HepG2 (cell line): Measurements from ENCODE around the gene GPR107. TPM values are rescaled to one million over a fixed set of nuclear protein-coding genes. Genes with fewer than 3 reads are reported as not detected.
A peak's percentile ranks its signal among the peaks of the same experiment; 100 is the strongest.

Experiments used
- BRF2 ChIP-seq: sonication (generic); formaldehyde crosslinking; IDR thresholded peaks from 2 replicates; pipeline ENCODE4 v1.8.1; 2022; ENCODE audit warnings: mild to moderate bottlenecking, missing genetic modification reagents
- CBX2 ChIP-seq, 2 experiments: fragments of 200-600 bp in 1 of 2; sonication (generic); formaldehyde crosslinking in 1 of 2; IDR thresholded peaks; 2 replicates each; pipeline versions ENCODE4 v1.7.0 to v1.8.1; 2018 to 2022; ENCODE audit warnings: low read depth in 2 of 2, low read length in 1 of 2, mild to moderate bottlenecking in 1 of 2, missing genetic modification reagents in 1 of 2
- DZIP1 ChIP-seq: sonication (generic); formaldehyde crosslinking; IDR thresholded peaks from 2 replicates; pipeline ENCODE4 v1.5.0; 2020; ENCODE audit warnings: mild to moderate bottlenecking, missing genetic modification reagents
- FLYWCH1 ChIP-seq: sonication (generic); formaldehyde crosslinking; IDR thresholded peaks from 2 replicates; pipeline ENCODE4 v1.8.1; 2023; ENCODE audit warnings: mild to moderate bottlenecking, missing genetic modification reagents
- KDM2A ChIP-seq: sonication (generic); formaldehyde crosslinking; IDR thresholded peaks from 2 replicates; pipeline ENCODE4 v1.4.0; 2020; ENCODE audit warnings: low read depth, missing genetic modification reagents, borderline replicate concordance
- MTA1 ChIP-seq: sonication (generic); formaldehyde crosslinking; IDR thresholded peaks from 2 replicates; pipeline ENCODE4 v1.4.0; 2020; ENCODE audit warnings: missing genetic modification reagents, mild to moderate bottlenecking, borderline replicate concordance
- PAXIP1 ChIP-seq: sonication (generic); formaldehyde crosslinking; conservative IDR thresholded peaks from 2 replicates; pipeline ENCODE4 v1.4.0; 2020; ENCODE audit warnings: mild to moderate bottlenecking, missing genetic modification reagents, moderate library complexity
- POLR2A ChIP-seq, 2 experiments: IDR thresholded peaks; 2 replicates each; pipeline ENCODE4 v1.6.1; 2011; ENCODE audit warnings: low read depth in 2 of 2, low read length in 2 of 2, mild to moderate bottlenecking in 1 of 2, moderate library complexity in 1 of 2; ENCODE audit not compliant: insufficient read depth in 1 of 2
- SATB2 ChIP-seq: sonication (generic); formaldehyde crosslinking; IDR thresholded peaks from 2 replicates; pipeline ENCODE4 v1.5.0; 2020; ENCODE audit warnings: missing genetic modification reagents
- SP2 ChIP-seq: sonication (generic); formaldehyde crosslinking; IDR thresholded peaks from 2 replicates; pipeline ENCODE4 v1.5.1; 2020; ENCODE audit warnings: mild to moderate bottlenecking, missing genetic modification reagents
- YEATS4 ChIP-seq: sonication (generic); formaldehyde crosslinking; IDR thresholded peaks from 2 replicates; pipeline ENCODE4 v1.4.0; 2020; ENCODE audit warnings: missing genetic modification reagents, borderline replicate concordance
- ZBTB37 ChIP-seq: sonication (generic); formaldehyde crosslinking; IDR thresholded peaks from 2 replicates; pipeline ENCODE4 v1.4.0; 2020; ENCODE audit warnings: mild to moderate bottlenecking, missing genetic modification reagents
- ZNF580 ChIP-seq: IDR thresholded peaks from 2 replicates; pipeline ENCODE4 v1.6.1; 2016; ENCODE audit warnings: low read depth, borderline replicate concordance
- ZNF614 ChIP-seq: IDR thresholded peaks from 2 replicates; pipeline ENCODE4 v1.6.1; 2018; ENCODE audit warnings: missing biosample characterization, missing genetic modification reagents, inconsistent platforms, borderline replicate concordance
- ZNF644 ChIP-seq: IDR thresholded peaks from 2 replicates; pipeline ENCODE4 v1.6.1; 2016; ENCODE audit warnings: low read depth
- ZNF691 ChIP-seq: sonication (generic); formaldehyde crosslinking; IDR thresholded peaks from 2 replicates; pipeline ENCODE4 v1.4.0; 2020; ENCODE audit warnings: missing genetic modification reagents, low read depth, mild to moderate bottlenecking, borderline replicate concordance
- ZNF781 ChIP-seq: sonication (generic); formaldehyde crosslinking; IDR thresholded peaks from 2 replicates; pipeline ENCODE4 v1.5.1; 2020; ENCODE audit warnings: borderline replicate concordance, mild to moderate bottlenecking, missing genetic modification reagents; ENCODE audit errors: not compliant biosample characterization
- ZSCAN9 ChIP-seq: IDR thresholded peaks from 2 replicates; pipeline ENCODE4 v1.6.1; 2016; ENCODE audit warnings: borderline replicate concordance
- polyA plus RNA-seq, 8 experiments: library from polyadenylated mRNA; depleted of rRNA in 3 of 8; stranded (reverse) in 7 of 8; unstranded in 1 of 8; fragments of >200 nt; fragmentation: Illumina TruSeq in 4 of 8; extraction: Trizol in 4 of 8; gene quantifications; 2 replicates each; pipeline versions ENCODE4 v1.2.1 to v1.2.3, GENCODE V29; 2011 to 2016; ENCODE audit warnings: low read depth in 4 of 8, missing spikeins in 1 of 8, mixed read lengths in 1 of 8; ENCODE audit not compliant: insufficient read depth in 1 of 8
- total RNA-seq, 5 experiments: library from RNA; depleted of rRNA; stranded (reverse); fragments of >200 nt; fragmentation: Illumina TruSeq; extraction: Trizol; gene quantifications; 2 replicates each; pipeline ENCODE4 v1.2.3, GENCODE V29; 2016; ENCODE audit warnings: low read depth in 1 of 5

The GPR107 gene
- total and polyA plus RNA-seq, 2 of the 13 experiments (the other 11 are each of a cell fraction or from before 2014, with no cell fraction given): 22.5 to 24.4 TPM

GRCh38 chr9:130186839-130187522 is 133.3 kb downstream of the GPR107 start (continued):
- TF ChIP-seq MTA1 (CRISPR knock-in tag) (peak; percentile 63; the same call in 1 of the 2 replicates), FLYWCH1 (CRISPR knock-in tag) (no peak), ZNF614 (CRISPR knock-in tag) (0 out of 2 replicates have a peak, but pooled peaks have one; percentile 19), ZNF781 (peak; percentile 29), ZNF580 (CRISPR knock-in tag) (no peak), ZNF644 (CRISPR knock-in tag) (no peak), DZIP1 (CRISPR knock-in tag) (no peak), ZNF691 (0 out of 2 replicates have a peak, but pooled peaks have one; percentile 54), ZSCAN9 (CRISPR knock-in tag) (no peak), PAXIP1 (0 out of 2 replicates have a peak, but pooled peaks have one; percentile 19), POLR2A (IDR thresholded peaks at IDR 0.05; ENCODE audit: insufficient read depth in 1 of 2, low read depth in 2 of 2, low read length in 2 of 2) (0 out of 4 replicates have a peak, but pooled peaks of 1 of the 2 experiments have one; percentile 25), BRF2 (no peak), CBX2 (IDR thresholded peaks at IDR 0.05; ENCODE audit: low read depth, low read length) (no peak), CBX2 (CRISPR knock-in tag; IDR thresholded peaks at IDR 0.05; ENCODE audit: low read depth) (no peak), SP2 (CRISPR knock-in tag) (no peak), KDM2A (CRISPR knock-in tag) (0 out of 2 replicates have a peak, but pooled peaks have one; percentile 33), SATB2 (CRISPR knock-in tag) (no peak), YEATS4 (CRISPR knock-in tag) (0 out of 2 replicates have a peak, but pooled peaks have one; percentile 30), ZBTB37 (no peak)
